Transverse colon (tissue), 4 donors: ENCODE data around the gene ARSD. TPM values are rescaled to one million over a fixed set of nuclear protein-coding genes. Genes with fewer than 3 reads are reported as not detected.

ENCODE experiments used
- DNase-seq: peaks from one replicate; pipeline ENCODE4 v3.0.0-alpha.2; 2019
- H3K27ac ChIP-seq, 4 donors: fragments of 200-600 bp; sonication (generic); 2 replicates each; pipeline ENCODE4 v1.5.1; 2016 to 2018; ENCODE audit warnings: inconsistent platforms in 4 of 4
- H3K27me3 ChIP-seq: fragments of 200-600 bp; sonication (generic); 2 replicates; pipeline ENCODE4 v1.5.1; 2017; ENCODE audit warnings: inconsistent platforms
- H3K36me3 ChIP-seq, 4 donors: fragments of 200-600 bp; sonication (generic); 2 replicates each; pipeline ENCODE4 v1.5.1; 2017 to 2019; ENCODE audit warnings: inconsistent platforms in 4 of 4
- H3K4me1 ChIP-seq, 4 donors: fragments of 200-600 bp; sonication (generic); 2 replicates each; pipeline ENCODE4 v1.5.1; 2017 to 2020; ENCODE audit warnings: inconsistent platforms in 4 of 4
- H3K4me3 ChIP-seq, 4 donors: fragments of 200-600 bp; sonication (generic); 1 replicate in 1 of 4; 2 replicates in 3 of 4; pipeline versions ENCODE4 v1.5.1 to v1.6.1; 2017 to 2019; ENCODE audit warnings: inconsistent platforms in 4 of 4
- H3K9me3 ChIP-seq, 2 donors: fragments of 200-600 bp; sonication (generic); 2 replicates each; pipeline ENCODE4 v1.5.1; 2017 to 2019; ENCODE audit warnings: inconsistent platforms in 2 of 2
- CTCF ChIP-seq, 5 experiments: fragments of 200-600 bp in 3 of 5; fragments of 450-650 bp in 2 of 5; sonication (generic) in 3 of 5; IDR thresholded peaks; 1 replicate in 2 of 5; 2 replicates in 3 of 5; pipeline ENCODE4 v1.5.1; 2016 to 2017; ENCODE audit warnings: antibody characterized with exemption in 5 of 5, inconsistent platforms in 3 of 5, mild to moderate bottlenecking in 2 of 5, moderate library complexity in 1 of 5
- EP300 ChIP-seq: sonication (generic); formaldehyde crosslinking; IDR thresholded peaks from one replicate; pipeline ENCODE4 v1.6.1; 2017; ENCODE audit warnings: antibody characterized with exemption, low read depth
- POLR2A ChIP-seq: fragments of 450-650 bp; IDR thresholded peaks from one replicate; pipeline ENCODE4 v1.6.1; 2016; ENCODE audit warnings: antibody characterized with exemption, mild to moderate bottlenecking, moderate library complexity
- POLR2AphosphoS5 ChIP-seq, 3 donors: sonication (generic); formaldehyde crosslinking; IDR thresholded peaks; one replicate each; pipeline ENCODE4 v1.6.1; 2016; ENCODE audit warnings: antibody characterized with exemption in 3 of 3
- WGBS, 2 donors: methylation state at CpG; one replicate each; pipeline ENCODE4 v1.1.5; 2018; ENCODE audit warnings: low coverage in 1 of 2; 5-methylcytosine and 5-hydroxymethylcytosine counted together
- in situ Hi-C, 4 donors: fragments of 200-750 bp; cut with MboI; loops; one replicate each; pipeline versions ENCODE4 v1.15.0 to v1.15.1; 2017; ENCODE audit warnings: low sequenced_read_pairs in 3 of 4, low pct_ligation_motif_present in 1 of 4, low pct_unique_long_range_greater_than_20kb in 1 of 4
- intact Hi-C: fragments of 100-400 bp; cut with DNase I; formaldehyde crosslinking; loops from one replicate; pipeline ENCODE4 v1.15.1; 2023; ENCODE audit warnings: low total_unique reads
- total RNA-seq, 4 donors: library from RNA; depleted of rRNA; stranded (reverse); fragments of >200 nt; gene quantifications; one replicate each; pipeline ENCODE4 v1.1.0, GENCODE V29; 2016

ARSD gene
- total RNA-seq, 4 donors from 2014 or later = 47.1 to 65.4 (median 58.6) TPM

GRCh38 chrX:2888309-2888708 is 40.8 kb downstream of the ARSD start:
- intact Hi-C loops (no loop called here), in situ Hi-C loops (no loop called here)
- Histone ChIP-seq H3K4me3 (no peak overlapping the region), H3K36me3 (no peaks in the 10 kb centered on the region), H3K4me1 (peaks cover 0 to 9% (median 4%) of the 10 kb centered on the region in 4 donors), H3K27ac (no peak overlapping the region), H3K9me3 (no peaks in the 10 kb centered on the region), H3K27me3 (no peaks in the 10 kb centered on the region)
- WGBS, 2 donors = 67 to 78% methylated on average over 5 to 7 of the region's 7 CpGs
- TF ChIP-seq POLR2A = no peak
- TF ChIP-seq POLR2AphosphoS5 (IDR thresholded peaks at IDR 0.05) = no peak
- TF ChIP-seq EP300 = no peak
- no peak for TF ChIP-seq CTCF (IDR thresholded peaks at IDR 0.05)
- no peak for DNase-seq

DNA sequence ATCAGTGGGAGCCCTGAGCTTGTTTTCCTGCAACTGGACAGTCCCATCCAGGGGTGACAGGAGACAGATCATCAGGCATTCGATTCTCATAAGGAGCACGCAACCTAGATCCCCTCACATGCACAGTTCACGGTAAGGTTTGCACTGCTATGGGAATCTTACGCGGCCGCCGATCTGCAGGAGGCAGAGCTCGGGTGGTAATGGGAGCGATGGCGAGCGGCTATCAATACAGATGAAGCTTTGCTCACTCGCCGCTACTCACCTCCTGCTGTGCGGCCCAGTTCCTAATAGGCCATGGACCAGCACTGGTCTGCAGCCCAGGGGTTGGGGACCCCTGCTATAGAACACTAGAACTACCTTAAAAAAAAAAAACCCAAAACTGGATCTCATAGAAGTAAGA is 45.4 kb downstream of the ARSD start:
- no peaks in the 10 kb centered on the region for H3K27me3 ChIP-seq
- H3K36me3 ChIP-seq = no peaks in the 10 kb centered on the region
- TF ChIP-seq POLR2AphosphoS5 (IDR thresholded peaks at IDR 0.05) (no peak), CTCF (IDR thresholded peaks at IDR 0.05) (no peak), EP300 (no peak), POLR2A (no peak)
- 94% methylated on average over 14 of the region's 14 CpGs; no CpG with 5 or more reads in 1 of the 2 donors for WGBS, 2 donors
- in situ Hi-C loops (no loop called here), intact Hi-C loops (no loop called here)
- DNase-seq = no peak
- H3K4me1 ChIP-seq = no peaks in the 10 kb centered on the region
- H3K4me3 ChIP-seq = no peak overlapping the region
- no peaks in the 10 kb centered on the region for H3K9me3 ChIP-seq
- H3K27ac ChIP-seq = no peak overlapping the region

DNA sequence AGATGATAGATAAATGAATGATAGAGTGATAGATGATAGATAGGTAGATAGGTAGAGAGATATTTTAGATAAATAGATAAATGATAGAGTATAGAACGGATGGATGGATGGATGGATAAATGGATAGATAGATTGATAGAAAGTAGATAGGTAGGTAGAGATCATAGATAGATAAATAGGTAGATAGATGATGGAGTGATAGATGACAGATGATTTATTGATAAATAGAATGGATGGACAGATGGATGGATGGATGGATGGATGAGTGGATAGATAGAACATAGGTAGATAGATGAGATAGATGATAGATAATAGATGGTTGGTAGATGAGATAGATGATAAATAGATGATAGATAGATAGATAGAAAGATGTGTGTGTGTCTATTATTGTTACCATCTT is 49.5 kb downstream of the ARSD start:
- no peak overlapping the region for H3K4me3 ChIP-seq
- no peaks in the 10 kb centered on the region for H3K4me1 ChIP-seq
- H3K36me3 ChIP-seq = no peaks in the 10 kb centered on the region
- 70 to 91% methylated on average over 1 of the region's 1 CpG for WGBS, 2 donors
- TF ChIP-seq POLR2AphosphoS5 (IDR thresholded peaks at IDR 0.05) = no peak
- no peak for TF ChIP-seq EP300
- no peak for TF ChIP-seq POLR2A
- no peak for TF ChIP-seq CTCF (IDR thresholded peaks at IDR 0.05)
- in situ Hi-C loops (no loop called here), intact Hi-C loops (no loop called here)
- no peaks in the 10 kb centered on the region for H3K27me3 ChIP-seq
- no peak overlapping the region for H3K27ac ChIP-seq
- no peaks in the 10 kb centered on the region for H3K9me3 ChIP-seq
- DNase-seq = no peak

GRCh38 chrX:2878563-2878962 is 50.6 kb downstream of the ARSD start:
- Histone ChIP-seq H3K4me1 (no peaks in the 10 kb centered on the region), H3K27me3 (no peaks in the 10 kb centered on the region), H3K9me3 (no peaks in the 10 kb centered on the region), H3K36me3 (no peaks in the 10 kb centered on the region), H3K4me3 (no peak overlapping the region), H3K27ac (no peak overlapping the region)
- TF ChIP-seq EP300 = no peak
- no peak for TF ChIP-seq POLR2A
- TF ChIP-seq POLR2AphosphoS5 (IDR thresholded peaks at IDR 0.05) = no peak
- no peak for TF ChIP-seq CTCF (IDR thresholded peaks at IDR 0.05)
- 66% methylated on average over 2 of the region's 2 CpGs; no CpG with 5 or more reads in 1 of the 2 donors for WGBS, 2 donors
- DNase-seq = no peak
- in situ Hi-C loops = no loop called here
- intact Hi-C loops = no loop called here
